ENCODE measurements around the gene TNN. TPM values are rescaled to one million over a fixed set of nuclear protein-coding genes. Genes with fewer than 3 reads are reported as not detected.

The TNN gene
- total RNA-seq, 1 experiment from 2014 or later = 0.11 TPM

DNA sequence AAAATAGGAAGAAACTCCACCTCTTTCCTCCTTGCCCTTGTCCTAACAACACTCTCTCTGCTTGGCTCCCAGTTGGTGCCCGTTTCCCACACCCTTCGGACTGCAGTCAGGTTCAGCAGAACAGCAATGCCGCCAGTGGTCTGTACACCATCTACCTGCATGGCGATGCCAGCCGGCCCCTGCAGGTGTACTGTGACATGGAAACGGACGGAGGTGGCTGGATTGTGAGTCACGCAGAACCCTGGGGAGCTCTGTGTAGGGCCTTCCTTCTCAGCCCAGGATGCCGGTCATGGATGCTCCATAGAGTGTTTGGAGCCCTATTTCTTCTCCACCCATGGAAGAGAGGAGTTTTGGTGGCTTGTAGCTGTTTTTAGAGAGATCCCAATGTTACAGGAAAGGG is 60.9 kb downstream of the TNN start:
- Histone ChIP-seq H3T11ph (ENCODE audit: low read length) (no peak overlapping the region), H3K79me2 (ENCODE audit: insufficient read depth, low read length) (no peaks in the 10 kb centered on the region), H3K4ac (ENCODE audit: low read depth, low read length) (no peak overlapping the region), H3K27ac (ENCODE audit: insufficient read length, low read depth, low read length) (no peak overlapping the region), H4K5ac (ENCODE audit: insufficient read length, low read depth, low read length) (no peak overlapping the region), H2BK5ac (ENCODE audit: insufficient read length, low read length) (no peak overlapping the region), H3K4me2 (ENCODE audit: insufficient read depth, insufficient read length, low read length) (no peak overlapping the region), H3K9me3 (ENCODE audit: control insufficient read depth, low read depth, low read length) (no peaks in the 10 kb centered on the region), H2AK5ac (ENCODE audit: insufficient read length, low read length) (no peak overlapping the region), H3K9ac (ENCODE audit: extremely low read depth, insufficient read length, low read length) (no peak overlapping the region), H2BK15ac (ENCODE audit: low read depth, low read length) (no peak overlapping the region), H2AFZ (ENCODE audit: low read length) (no peak overlapping the region), H4K91ac (ENCODE audit: insufficient read length, low read depth, low read length) (no peak overlapping the region), H3K14ac (ENCODE audit: insufficient read depth, low read length) (no peak overlapping the region; the same call in 1 of the 2 replicates), H3K79me1 (ENCODE audit: insufficient read depth, low read depth, low read length, poor library complexity, severe bottlenecking) (no peaks in the 10 kb centered on the region), H2BK12ac (ENCODE audit: insufficient read length, low read depth, low read length) (no peak overlapping the region), H3K27me3 (ENCODE audit: insufficient read depth, low read length) (no peaks in the 10 kb centered on the region), H3K4me1 (ENCODE audit: insufficient read depth, low read length) (peaks cover 16% of the 10 kb centered on the region; the same call in 1 of the 2 replicates), H4K20me1 (ENCODE audit: control insufficient read depth, insufficient read depth, insufficient read length) (no peaks in the 10 kb centered on the region), H3K23ac (ENCODE audit: insufficient read length, low read depth, low read length) (no peak overlapping the region), H2BK20ac (ENCODE audit: low read depth, low read length, poor library complexity, severe bottlenecking) (no peak overlapping the region), H2BK120ac (ENCODE audit: low read depth, low read length, poor library complexity, severe bottlenecking) (no peak overlapping the region), H3K23me2 (ENCODE audit: insufficient read length, low read depth, low read length, poor library complexity, severe bottlenecking) (no peaks in the 10 kb centered on the region), H4K8ac (replicated peaks; ENCODE audit: insufficient read length, low read depth, low read length) (no peak overlapping the region), H3K56ac (ENCODE audit: insufficient read length, low read depth, low read length) (no peak overlapping the region), H3K18ac (ENCODE audit: insufficient read length, low read depth, low read length) (peak overlapping the region; percentile 17)
- Mint-ChIP-seq H3K4me3 (no peak overlapping the region), H3K4me1 (peaks cover 41 to 51% of the 10 kb centered on the region in 2 experiments), H3K27ac (peak overlapping the region in 1 of 3 experiments; percentile 92; a peak in 3 of 7 replicates), H3K27me3 (ENCODE audit: low read depth) (no peaks in the 10 kb centered on the region), H3K9me3 (peaks cover 0 to 2% of the 10 kb centered on the region in 2 experiments; a peak in 2 of 5 replicates), H3K36me3 (ENCODE audit: insufficient read depth in 1 of 3, low read depth in 3 of 3) (peaks cover 0 to 3% (median 0%) of the 10 kb centered on the region in 3 experiments; a peak in 3 of 7 replicates)
- TF ChIP-seq, protein P1, sequence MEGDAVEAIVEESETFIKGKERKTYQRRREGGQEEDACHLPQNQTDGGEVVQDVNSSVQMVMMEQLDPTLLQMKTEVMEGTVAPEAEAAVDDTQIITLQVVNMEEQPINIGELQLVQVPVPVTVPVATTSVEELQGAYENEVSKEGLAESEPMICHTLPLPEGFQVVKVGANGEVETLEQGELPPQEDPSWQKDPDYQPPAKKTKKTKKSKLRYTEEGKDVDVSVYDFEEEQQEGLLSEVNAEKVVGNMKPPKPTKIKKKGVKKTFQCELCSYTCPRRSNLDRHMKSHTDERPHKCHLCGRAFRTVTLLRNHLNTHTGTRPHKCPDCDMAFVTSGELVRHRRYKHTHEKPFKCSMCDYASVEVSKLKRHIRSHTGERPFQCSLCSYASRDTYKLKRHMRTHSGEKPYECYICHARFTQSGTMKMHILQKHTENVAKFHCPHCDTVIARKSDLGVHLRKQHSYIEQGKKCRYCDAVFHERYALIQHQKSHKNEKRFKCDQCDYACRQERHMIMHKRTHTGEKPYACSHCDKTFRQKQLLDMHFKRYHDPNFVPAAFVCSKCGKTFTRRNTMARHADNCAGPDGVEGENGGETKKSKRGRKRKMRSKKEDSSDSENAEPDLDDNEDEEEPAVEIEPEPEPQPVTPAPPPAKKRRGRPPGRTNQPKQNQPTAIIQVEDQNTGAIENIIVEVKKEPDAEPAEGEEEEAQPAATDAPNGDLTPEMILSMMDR (conservative IDR thresholded peaks at IDR 0.05) = no peak
- no peak for DNase-seq
- no CpG with 5 or more reads among the region's 9 CpGs for WGBS (ENCODE audit: extremely low coverage, insufficient read length, low lambda C conversion rate)
